ENCODE results near the gene NAGS. TPM values are rescaled to one million over a fixed set of nuclear protein-coding genes. Genes with fewer than 3 reads are reported as not detected.

NAGS gene
- total and polyA plus RNA-seq, 4 donors = 2.6 to 10.7 (median 5.0) TPM

DNA sequence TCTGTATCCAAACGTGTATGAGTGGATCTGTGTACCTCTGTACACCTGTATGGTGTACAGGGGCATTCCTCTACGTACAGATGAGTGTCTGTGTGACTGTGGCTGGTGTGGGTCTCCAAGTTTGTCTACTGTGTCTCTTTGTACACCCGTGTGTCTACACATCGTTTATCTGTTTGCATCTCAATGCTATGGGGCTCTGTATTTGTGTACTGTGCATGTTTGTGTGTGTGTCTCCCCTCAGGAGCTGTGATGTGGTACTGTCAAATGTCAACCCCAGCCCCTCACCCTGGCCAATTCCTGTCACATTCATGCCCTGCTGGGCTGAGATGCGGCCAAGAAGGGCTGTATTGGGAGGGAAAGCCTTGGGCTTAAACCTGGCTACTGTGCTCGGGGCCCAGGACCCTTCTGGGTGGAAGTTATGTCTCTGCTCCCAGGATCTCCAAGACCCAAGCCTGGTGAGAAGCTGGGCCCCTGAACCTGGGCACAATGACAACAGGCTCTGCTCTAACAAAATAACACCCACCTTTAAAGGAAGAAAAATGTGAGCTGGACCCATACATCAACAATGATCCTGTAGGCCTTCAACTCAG is 3.5 kb upstream of the NAGS start:
- 84 to 85% methylated on average over 6 of the region's 6 CpGs for WGBS, 2 donors
- DNase-seq (no peak), ATAC-seq (ENCODE audit: insufficient read depth, low FRiP score) (no peak)

DNA sequence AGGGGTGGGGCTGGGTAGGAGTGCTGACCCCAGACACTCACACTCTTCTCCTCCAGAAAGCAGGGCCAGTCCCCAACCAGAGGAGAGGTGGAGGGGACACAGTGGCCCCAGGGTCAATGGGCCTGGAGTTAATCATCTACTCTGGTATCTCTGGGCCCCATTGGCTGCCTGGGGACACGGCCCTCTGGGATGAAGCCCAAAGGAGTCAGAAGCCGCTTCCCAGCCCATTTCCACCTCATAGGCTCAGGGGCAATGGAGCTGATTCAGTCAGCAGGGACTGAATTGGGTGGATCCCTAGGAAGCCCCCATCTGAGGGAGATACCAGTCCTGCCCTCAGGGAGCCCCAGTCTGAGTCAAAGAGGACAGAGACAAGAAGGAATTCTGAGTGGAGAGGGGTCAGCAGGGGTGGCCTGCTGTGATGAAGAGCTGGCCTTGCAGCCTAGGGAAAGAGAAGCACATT is 2.9 kb upstream of the NAGS start:
- no peak for TF ChIP-seq CTCF (IDR thresholded peaks at IDR 0.05; ENCODE audit: control extremely low read depth, extremely low read depth)
- H3K9ac ChIP-seq (ENCODE audit: insufficient read depth in 1 of 2, low read length in 2 of 2) = no peak overlapping the region
- H3K27ac ChIP-seq (ENCODE audit: low read depth in 1 of 2, low read length in 1 of 2) = no peak overlapping the region
- H3K9me3 ChIP-seq (ENCODE audit: control insufficient read depth in 4 of 4, insufficient read depth in 3 of 4, low read length in 3 of 4) = no peaks in the 10 kb centered on the region
- H3K4me3 ChIP-seq = no peak overlapping the region
- 69 to 92% methylated on average over 2 of the region's 2 CpGs for WGBS, 2 donors
- no peak for DNase-seq
- H3K36me3 ChIP-seq (ENCODE audit: control insufficient read depth in 4 of 4, insufficient read depth in 4 of 4, low read length in 4 of 4) = no peaks in the 10 kb centered on the region
- peaks cover 0 to 33% (median 32%) of the 10 kb centered on the region in 3 donors for H3K27me3 ChIP-seq (ENCODE audit: control insufficient read depth in 3 of 3, insufficient read depth in 3 of 3, low read length in 2 of 3)
- no peak for ATAC-seq (ENCODE audit: insufficient read depth, low FRiP score)
- H3K4me1 ChIP-seq (ENCODE audit: control insufficient read depth in 5 of 5, insufficient read depth in 5 of 5, low read length in 5 of 5) = peaks cover 0 to 18% (median 7%) of the 10 kb centered on the region in 5 donors

More for the DNA sequence above, 3.5 kb upstream of the NAGS start:
- Histone ChIP-seq H3K9ac (ENCODE audit: insufficient read depth in 1 of 2, low read length in 2 of 2) (no peak overlapping the region), H3K27me3 (ENCODE audit: control insufficient read depth in 3 of 3, insufficient read depth in 3 of 3, low read length in 2 of 3) (peaks cover 0 to 32% (median 28%) of the 10 kb centered on the region in 3 donors), H3K27ac (ENCODE audit: low read depth in 1 of 2, low read length in 1 of 2) (no peak overlapping the region), H3K9me3 (ENCODE audit: control insufficient read depth in 4 of 4, insufficient read depth in 3 of 4, low read length in 3 of 4) (no peaks in the 10 kb centered on the region), H3K36me3 (ENCODE audit: control insufficient read depth in 4 of 4, insufficient read depth in 4 of 4, low read length in 4 of 4) (no peaks in the 10 kb centered on the region), H3K4me1 (ENCODE audit: control insufficient read depth in 5 of 5, insufficient read depth in 5 of 5, low read length in 5 of 5) (peaks cover 0 to 12% (median 5%) of the 10 kb centered on the region in 5 donors), H3K4me3 (no peak overlapping the region)
- no peak for TF ChIP-seq CTCF (IDR thresholded peaks at IDR 0.05; ENCODE audit: control extremely low read depth, extremely low read depth)

DNA sequence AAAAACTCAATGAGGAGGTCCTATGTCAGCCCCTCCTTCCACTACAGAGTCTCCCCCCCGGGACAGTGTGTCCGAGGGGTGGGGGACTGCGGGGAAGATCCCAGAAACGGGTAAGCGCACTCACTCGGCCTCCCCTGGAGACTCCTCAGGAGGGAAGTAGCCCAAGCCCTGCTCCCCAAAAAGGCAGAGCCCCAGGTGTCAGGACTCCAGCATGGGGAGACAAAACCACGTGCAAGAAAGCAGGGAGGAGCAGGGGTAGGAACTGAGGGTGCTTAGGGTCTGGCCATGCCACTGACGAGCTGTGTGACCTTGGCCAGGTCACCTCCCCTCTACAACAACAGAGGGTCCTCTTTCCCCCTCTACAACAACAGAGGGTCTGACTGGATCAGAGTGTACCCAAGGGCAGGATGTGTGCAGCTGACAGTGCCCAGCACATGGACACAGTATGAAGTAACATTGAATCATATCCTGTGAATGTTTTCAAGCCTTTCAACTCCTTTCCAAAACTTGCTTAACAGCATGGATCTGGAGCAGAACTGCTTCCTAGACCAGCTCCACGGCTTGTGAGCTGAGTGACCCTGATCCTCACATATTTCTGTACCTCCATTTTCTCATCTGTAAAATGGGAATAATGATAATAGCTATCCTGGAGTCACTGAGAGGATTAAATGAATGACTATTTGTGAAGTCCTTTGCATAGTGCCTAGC is 2.1 kb upstream of the NAGS start:
- peaks cover 0 to 33% (median 32%) of the 10 kb centered on the region in 3 donors for H3K27me3 ChIP-seq (ENCODE audit: control insufficient read depth in 3 of 3, insufficient read depth in 3 of 3, low read length in 2 of 3)

More for the DNA sequence above, 2.1 kb upstream of the NAGS start:
- TF ChIP-seq CTCF (IDR thresholded peaks at IDR 0.05; ENCODE audit: control extremely low read depth, extremely low read depth) = no peak
- Histone ChIP-seq H3K4me3 (no peak overlapping the region), H3K27ac (ENCODE audit: low read depth in 1 of 2, low read length in 1 of 2) (no peak overlapping the region), H3K4me1 (ENCODE audit: control insufficient read depth in 5 of 5, insufficient read depth in 5 of 5, low read length in 5 of 5) (peaks cover 0 to 18% (median 7%) of the 10 kb centered on the region in 5 donors), H3K9ac (ENCODE audit: insufficient read depth in 1 of 2, low read length in 2 of 2) (no peak overlapping the region), H3K36me3 (ENCODE audit: control insufficient read depth in 4 of 4, insufficient read depth in 4 of 4, low read length in 4 of 4) (no peaks in the 10 kb centered on the region), H3K9me3 (ENCODE audit: control insufficient read depth in 4 of 4, insufficient read depth in 3 of 4, low read length in 3 of 4) (no peaks in the 10 kb centered on the region)
- no peak for ATAC-seq (ENCODE audit: insufficient read depth, low FRiP score)
- 76 to 85% methylated on average over 9 of the region's 9 CpGs for WGBS, 2 donors
- no peak for DNase-seq

Measured in lung (tissue), 12 donors.